ENCODE data around the gene PPP1R14C.

PPP1R14C gene

GRCh38 chr6:150297327-150298029 lies 154.6 kb downstream of the PPP1R14C start:
- DNase-seq (no peak), ATAC-seq (no peak)

- ATAC-seq (no peak), DNase-seq (no peak)
Observed at GRCh38 chr6:150298030-150298380, 155.2 kb downstream of the PPP1R14C start.

- ATAC-seq (no peak), DNase-seq (no peak)
Observed at GRCh38 chr6:150298676-150299075, 155.8 kb downstream of the PPP1R14C start.

Data from stimulated activated naive CD8-positive, alpha-beta T cell treated with anti-CD3 and anti-CD28 coated beads, Interleukin-15, Interleukin-2, amounts not matched to agents 100 U/mL and 50 U/mL, for 24 hours (primary cell).